ENCODE results near the gene C6orf52.

GRCh38 chr6:10719964-10720264 is 25.5 kb upstream of the C6orf52 start:
- no peak for TF ChIP-seq CTCF (CRISPR knock-in tag; IDR thresholded peaks at IDR 0.05)
- TF ChIP-seq SMARCE1 (IDR thresholded peaks at IDR 0.05; ENCODE audit: borderline replicate concordance), result no peak
- TF ChIP-seq REPIN1 (CRISPR knock-in tag; IDR thresholded peaks at IDR 0.05; ENCODE audit: borderline replicate concordance, low read depth), result no peak
- TF ChIP-seq KDM3A (CRISPR knock-in tag; IDR thresholded peaks at IDR 0.05; ENCODE audit: low read depth), result peak; percentile 32; the same call in 1 of the 2 replicates
- no peak for TF ChIP-seq TBL1XR1 (IDR thresholded peaks at IDR 0.05; ENCODE audit: borderline replicate concordance, low read length, partially characterized antibody)
- TF ChIP-seq THAP11 (CRISPR knock-in tag; IDR thresholded peaks at IDR 0.05), result no peak
- TF ChIP-seq ZHX1 (CRISPR knock-in tag; IDR thresholded peaks at IDR 0.05; ENCODE audit: low read depth), result no peak
- no peak for TF ChIP-seq IKZF1 (IDR thresholded peaks at IDR 0.05)
- no peak for TF ChIP-seq JUNB (CRISPR knock-in tag; IDR thresholded peaks at IDR 0.05; ENCODE audit: borderline replicate concordance)
- TF ChIP-seq ZNF83 (CRISPR knock-in tag; IDR thresholded peaks at IDR 0.05; ENCODE audit: borderline replicate concordance), result no peak
- TF ChIP-seq FOXO4 (CRISPR knock-in tag; conservative IDR thresholded peaks at IDR 0.05), result 0 out of 2 replicates have a peak, but pooled peaks have one; percentile 59
- no peak for TF ChIP-seq ZBTB26 (CRISPR knock-in tag; IDR thresholded peaks at IDR 0.05; ENCODE audit: borderline replicate concordance)
